ENCODE results near the gene UBAP2.

DNA sequence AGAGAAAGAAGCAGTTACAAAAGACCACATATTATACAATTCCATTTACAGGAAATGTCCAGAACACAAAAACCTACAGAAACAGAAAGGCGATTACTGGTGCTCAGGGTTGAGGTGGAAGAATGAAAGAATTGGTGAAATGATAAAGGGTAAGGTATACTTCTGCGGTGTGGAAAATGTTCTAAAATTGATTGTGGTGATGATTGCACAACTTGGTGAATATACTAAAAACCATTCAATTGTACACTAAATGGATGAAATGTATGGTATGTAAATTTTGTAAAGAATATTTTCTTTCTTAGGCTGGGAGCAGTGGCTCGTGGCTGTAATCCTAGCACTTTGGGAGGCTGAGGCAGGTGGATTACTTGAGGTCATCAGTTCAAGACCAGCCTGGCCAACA, 72.3 kb downstream of the UBAP2 start:
- TF ChIP-seq, protein P1, sequence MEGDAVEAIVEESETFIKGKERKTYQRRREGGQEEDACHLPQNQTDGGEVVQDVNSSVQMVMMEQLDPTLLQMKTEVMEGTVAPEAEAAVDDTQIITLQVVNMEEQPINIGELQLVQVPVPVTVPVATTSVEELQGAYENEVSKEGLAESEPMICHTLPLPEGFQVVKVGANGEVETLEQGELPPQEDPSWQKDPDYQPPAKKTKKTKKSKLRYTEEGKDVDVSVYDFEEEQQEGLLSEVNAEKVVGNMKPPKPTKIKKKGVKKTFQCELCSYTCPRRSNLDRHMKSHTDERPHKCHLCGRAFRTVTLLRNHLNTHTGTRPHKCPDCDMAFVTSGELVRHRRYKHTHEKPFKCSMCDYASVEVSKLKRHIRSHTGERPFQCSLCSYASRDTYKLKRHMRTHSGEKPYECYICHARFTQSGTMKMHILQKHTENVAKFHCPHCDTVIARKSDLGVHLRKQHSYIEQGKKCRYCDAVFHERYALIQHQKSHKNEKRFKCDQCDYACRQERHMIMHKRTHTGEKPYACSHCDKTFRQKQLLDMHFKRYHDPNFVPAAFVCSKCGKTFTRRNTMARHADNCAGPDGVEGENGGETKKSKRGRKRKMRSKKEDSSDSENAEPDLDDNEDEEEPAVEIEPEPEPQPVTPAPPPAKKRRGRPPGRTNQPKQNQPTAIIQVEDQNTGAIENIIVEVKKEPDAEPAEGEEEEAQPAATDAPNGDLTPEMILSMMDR (IDR thresholded peaks at IDR 0.05): no peak
- TF ChIP-seq, protein P2, sequence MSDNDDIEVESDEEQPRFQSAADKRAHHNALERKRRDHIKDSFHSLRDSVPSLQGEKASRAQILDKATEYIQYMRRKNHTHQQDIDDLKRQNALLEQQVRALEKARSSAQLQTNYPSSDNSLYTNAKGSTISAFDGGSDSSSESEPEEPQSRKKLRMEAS (IDR thresholded peaks at IDR 0.05; ENCODE audit: low read depth): no peak
